ENCODE measurements around the gene VEZT.

DNA sequence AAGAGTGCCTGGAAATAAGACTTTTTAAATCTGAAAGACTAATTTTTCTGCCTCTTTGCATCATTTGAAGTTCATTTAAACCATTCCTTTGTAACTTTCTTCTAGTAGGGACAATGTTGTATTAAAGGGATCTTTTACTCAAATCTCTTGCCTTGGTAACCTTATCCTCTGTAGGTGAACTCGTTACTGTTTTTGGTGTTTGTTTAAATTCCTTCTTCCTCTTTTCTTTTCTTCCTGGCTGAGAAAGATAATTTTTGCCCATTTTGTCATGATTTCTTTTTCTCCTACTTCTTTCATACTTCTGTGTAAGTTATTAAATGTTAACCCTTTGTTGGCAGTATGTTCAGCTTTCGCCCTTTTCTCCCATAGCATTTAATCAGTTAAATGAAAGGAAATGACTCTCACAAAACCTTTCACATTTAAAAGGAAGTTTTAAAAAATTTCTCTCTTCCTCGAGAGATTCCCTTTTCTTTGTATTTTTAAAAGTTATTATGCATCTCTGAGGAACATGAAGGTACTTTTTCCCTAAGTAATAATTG, 10.3 kb downstream of the VEZT start:
- TF ChIP-seq, protein P1, sequence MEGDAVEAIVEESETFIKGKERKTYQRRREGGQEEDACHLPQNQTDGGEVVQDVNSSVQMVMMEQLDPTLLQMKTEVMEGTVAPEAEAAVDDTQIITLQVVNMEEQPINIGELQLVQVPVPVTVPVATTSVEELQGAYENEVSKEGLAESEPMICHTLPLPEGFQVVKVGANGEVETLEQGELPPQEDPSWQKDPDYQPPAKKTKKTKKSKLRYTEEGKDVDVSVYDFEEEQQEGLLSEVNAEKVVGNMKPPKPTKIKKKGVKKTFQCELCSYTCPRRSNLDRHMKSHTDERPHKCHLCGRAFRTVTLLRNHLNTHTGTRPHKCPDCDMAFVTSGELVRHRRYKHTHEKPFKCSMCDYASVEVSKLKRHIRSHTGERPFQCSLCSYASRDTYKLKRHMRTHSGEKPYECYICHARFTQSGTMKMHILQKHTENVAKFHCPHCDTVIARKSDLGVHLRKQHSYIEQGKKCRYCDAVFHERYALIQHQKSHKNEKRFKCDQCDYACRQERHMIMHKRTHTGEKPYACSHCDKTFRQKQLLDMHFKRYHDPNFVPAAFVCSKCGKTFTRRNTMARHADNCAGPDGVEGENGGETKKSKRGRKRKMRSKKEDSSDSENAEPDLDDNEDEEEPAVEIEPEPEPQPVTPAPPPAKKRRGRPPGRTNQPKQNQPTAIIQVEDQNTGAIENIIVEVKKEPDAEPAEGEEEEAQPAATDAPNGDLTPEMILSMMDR (IDR thresholded peaks at IDR 0.05; ENCODE audit: low read depth, low read length), result no peak
- TF ChIP-seq POLR2A (IDR thresholded peaks at IDR 0.05; ENCODE audit: extremely low read depth, insufficient read length) (no peak), MYC (IDR thresholded peaks at IDR 0.05; ENCODE audit: low read depth, low read length) (no peak)

All from NB4 (cell line).